ENCODE data around the gene AKR1B1.

DNA sequence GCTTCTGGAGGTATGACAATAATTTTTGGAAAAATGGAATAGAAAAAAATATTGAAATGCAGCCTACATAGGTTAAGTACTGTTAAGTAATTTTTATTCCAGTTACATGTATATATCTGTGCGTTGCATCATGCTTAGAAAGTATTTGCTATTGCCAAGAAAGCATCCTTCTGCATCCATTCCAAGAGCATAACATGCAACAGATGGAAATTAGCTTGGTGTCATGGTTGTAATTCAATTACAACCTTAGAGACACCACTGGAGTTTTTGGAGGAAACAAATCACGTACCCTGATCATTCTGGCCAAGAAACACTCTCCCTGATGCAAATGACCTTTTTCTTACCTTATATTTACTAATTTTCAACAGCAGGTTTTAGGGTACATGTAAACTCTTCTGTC is 1.7 kb downstream of the AKR1B1 start:
- TF ChIP-seq, protein P1, sequence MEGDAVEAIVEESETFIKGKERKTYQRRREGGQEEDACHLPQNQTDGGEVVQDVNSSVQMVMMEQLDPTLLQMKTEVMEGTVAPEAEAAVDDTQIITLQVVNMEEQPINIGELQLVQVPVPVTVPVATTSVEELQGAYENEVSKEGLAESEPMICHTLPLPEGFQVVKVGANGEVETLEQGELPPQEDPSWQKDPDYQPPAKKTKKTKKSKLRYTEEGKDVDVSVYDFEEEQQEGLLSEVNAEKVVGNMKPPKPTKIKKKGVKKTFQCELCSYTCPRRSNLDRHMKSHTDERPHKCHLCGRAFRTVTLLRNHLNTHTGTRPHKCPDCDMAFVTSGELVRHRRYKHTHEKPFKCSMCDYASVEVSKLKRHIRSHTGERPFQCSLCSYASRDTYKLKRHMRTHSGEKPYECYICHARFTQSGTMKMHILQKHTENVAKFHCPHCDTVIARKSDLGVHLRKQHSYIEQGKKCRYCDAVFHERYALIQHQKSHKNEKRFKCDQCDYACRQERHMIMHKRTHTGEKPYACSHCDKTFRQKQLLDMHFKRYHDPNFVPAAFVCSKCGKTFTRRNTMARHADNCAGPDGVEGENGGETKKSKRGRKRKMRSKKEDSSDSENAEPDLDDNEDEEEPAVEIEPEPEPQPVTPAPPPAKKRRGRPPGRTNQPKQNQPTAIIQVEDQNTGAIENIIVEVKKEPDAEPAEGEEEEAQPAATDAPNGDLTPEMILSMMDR (IDR thresholded peaks at IDR 0.05; ENCODE audit: extremely low read depth in 1 of 2, insufficient read depth in 1 of 2, low read depth in 1 of 2, low read length in 2 of 2), result no peak
- TF ChIP-seq GATA2 (IDR thresholded peaks at IDR 0.05; ENCODE audit: insufficient read depth, insufficient read length, low read depth, low read length) (no peak), EZH2 (IDR thresholded peaks at IDR 0.05; ENCODE audit: borderline replicate concordance, low read depth, low read length, severe bottlenecking) (no peak), POLR2AphosphoS5 (IDR thresholded peaks at IDR 0.05; ENCODE audit: insufficient read depth, low read depth, low read length) (no peak), POLR2A (IDR thresholded peaks at IDR 0.05; ENCODE audit: low read depth, low read length) (no peak)

All from endothelial cell of umbilical vein (primary cell).